ENCODE results near the gene TSPOAP1.

Gene TSPOAP1

GRCh38 chr17:58282442-58282841 is 46.2 kb downstream of the TSPOAP1 start:
- H3K4me3 ChIP-seq (ENCODE audit: low read depth, low read length): no peak overlapping the region
- TF ChIP-seq, protein P1, sequence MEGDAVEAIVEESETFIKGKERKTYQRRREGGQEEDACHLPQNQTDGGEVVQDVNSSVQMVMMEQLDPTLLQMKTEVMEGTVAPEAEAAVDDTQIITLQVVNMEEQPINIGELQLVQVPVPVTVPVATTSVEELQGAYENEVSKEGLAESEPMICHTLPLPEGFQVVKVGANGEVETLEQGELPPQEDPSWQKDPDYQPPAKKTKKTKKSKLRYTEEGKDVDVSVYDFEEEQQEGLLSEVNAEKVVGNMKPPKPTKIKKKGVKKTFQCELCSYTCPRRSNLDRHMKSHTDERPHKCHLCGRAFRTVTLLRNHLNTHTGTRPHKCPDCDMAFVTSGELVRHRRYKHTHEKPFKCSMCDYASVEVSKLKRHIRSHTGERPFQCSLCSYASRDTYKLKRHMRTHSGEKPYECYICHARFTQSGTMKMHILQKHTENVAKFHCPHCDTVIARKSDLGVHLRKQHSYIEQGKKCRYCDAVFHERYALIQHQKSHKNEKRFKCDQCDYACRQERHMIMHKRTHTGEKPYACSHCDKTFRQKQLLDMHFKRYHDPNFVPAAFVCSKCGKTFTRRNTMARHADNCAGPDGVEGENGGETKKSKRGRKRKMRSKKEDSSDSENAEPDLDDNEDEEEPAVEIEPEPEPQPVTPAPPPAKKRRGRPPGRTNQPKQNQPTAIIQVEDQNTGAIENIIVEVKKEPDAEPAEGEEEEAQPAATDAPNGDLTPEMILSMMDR (IDR thresholded peaks at IDR 0.05; ENCODE audit: low read depth, low read length): no peak

GRCh38 chr17:58281511-58282011 is 47.0 kb downstream of the TSPOAP1 start:
- H3K4me3 ChIP-seq (ENCODE audit: low read depth, low read length): no peak overlapping the region
- TF ChIP-seq, protein P1 (IDR thresholded peaks at IDR 0.05; ENCODE audit: low read depth, low read length): no peak

DNA sequence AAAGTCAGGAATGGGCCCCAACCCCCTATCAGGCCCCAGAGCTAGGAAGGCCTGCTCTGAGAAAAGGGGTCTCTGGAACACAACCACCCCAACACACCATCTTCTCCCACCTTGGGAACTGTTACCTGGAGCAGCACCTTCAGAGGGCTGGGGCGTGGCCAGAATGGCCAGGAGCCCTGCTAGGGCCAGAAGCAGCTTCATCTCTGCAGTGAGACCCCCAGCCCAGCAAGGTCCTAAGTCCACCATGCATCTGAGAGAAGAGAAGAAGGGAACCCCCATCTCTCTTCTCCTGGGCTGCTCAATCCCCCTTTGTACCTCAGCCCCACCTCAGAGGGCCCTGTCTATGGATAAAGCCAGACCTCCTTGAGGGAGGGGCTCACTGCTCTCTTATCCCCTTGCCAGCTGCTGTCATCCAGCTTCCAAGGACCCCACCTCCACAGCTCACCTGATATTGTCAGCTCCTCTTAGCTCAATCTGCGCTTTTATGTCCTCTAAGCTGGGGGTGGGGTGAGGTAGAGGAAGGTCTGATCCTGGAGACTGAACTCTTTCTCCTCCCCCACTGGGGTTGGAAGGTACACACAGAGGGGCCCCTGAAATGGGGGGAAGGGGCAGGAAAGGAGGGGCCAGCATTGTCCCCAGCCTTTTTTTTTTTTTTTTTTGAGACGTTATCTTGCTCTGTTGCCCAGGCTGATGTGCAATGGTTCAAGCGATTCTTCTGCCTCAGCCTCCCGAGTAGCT is 47.9 kb downstream of the TSPOAP1 start, which contains the start of gene MPO:
MPO (minus strand) TSS at position 456 of the 738 bp plus-strand sequence; CDS start at position 279, 177 bp downstream.
- TF ChIP-seq, protein P1 (IDR thresholded peaks at IDR 0.05; ENCODE audit: low read depth, low read length): no peak
- H3K4me3 ChIP-seq (ENCODE audit: low read depth, low read length): no peak within 1 kb of the TSS

- TF ChIP-seq, protein P1 (IDR thresholded peaks at IDR 0.05; ENCODE audit: low read depth, low read length): no peak
These were observed 48.7 kb downstream of the TSPOAP1 start for GRCh38 chr17:58279736-58280479.

GRCh38 chr17:58279016-58279711 is 49.4 kb downstream of the TSPOAP1 start:
- no peak overlapping the region for H3K4me3 ChIP-seq (ENCODE audit: low read depth, low read length)
- TF ChIP-seq, protein P1 (IDR thresholded peaks at IDR 0.05; ENCODE audit: low read depth, low read length): no peak

More at GRCh38 chr17:58279736-58280479, 48.7 kb downstream of the TSPOAP1 start:
- H3K4me3 ChIP-seq (ENCODE audit: low read depth, low read length): no peak overlapping the region

- TF ChIP-seq, protein P1 (IDR thresholded peaks at IDR 0.05; ENCODE audit: low read depth, low read length): no peak
- no peak overlapping the region for H3K4me3 ChIP-seq (ENCODE audit: low read depth, low read length)
These were observed 50.0 kb downstream of the TSPOAP1 start for GRCh38 chr17:58278661-58279015.

All from WI38 (cell line).